Peyer's patch (tissue), 4 donors: ENCODE results near the gene NHLRC4.

ENCODE experiments used
- CTCF ChIP-seq, 6 experiments: fragments of 450-650 bp in 4 of 6; fragments of 200-600 bp in 2 of 6; sonication (generic) in 1 of 6; IDR thresholded peaks; one replicate each; pipeline ENCODE4 v1.5.1; 2017 to 2019; ENCODE audit warnings: antibody characterized with exemption in 6 of 6, mild to moderate bottlenecking in 3 of 6, moderate library complexity in 1 of 6
- POLR2A ChIP-seq, 2 donors: fragments of 450-650 bp; IDR thresholded peaks; one replicate each; pipeline ENCODE4 v1.5.1; 2017; ENCODE audit warnings: antibody characterized with exemption in 2 of 2, mild to moderate bottlenecking in 2 of 2, moderate library complexity in 2 of 2

GRCh38 chr16:568401-569258 is 1.8 kb downstream of the NHLRC4 start:
- TF ChIP-seq POLR2A (IDR thresholded peaks at IDR 0.05) (no peak), CTCF (IDR thresholded peaks at IDR 0.05) (no peak)
